ENCODE measurements around the gene EYS. TPM values are rescaled to one million over a fixed set of nuclear protein-coding genes. Genes with fewer than 3 reads are reported as not detected.

The EYS gene
- total and polyA plus RNA-seq, 2 experiments from 2014 or later, result 0.04 TPM; not detected in 1

- no peak for TF ChIP-seq EZH2phosphoT487 (IDR thresholded peaks at IDR 0.05; ENCODE audit: insufficient read depth, low read depth)
- TF ChIP-seq EZH2 (IDR thresholded peaks at IDR 0.05; ENCODE audit: insufficient read depth, poor library complexity, severe bottlenecking), result no peak
- in situ Hi-C loops (cut with MboI), result no loop called here
- no peak overlapping the region for H3K4me2 ChIP-seq (ENCODE audit: unreplicated experiment)
- no peak overlapping the region for H3K4me3 ChIP-seq
- no peaks in the 10 kb centered on the region for H3K79me2 ChIP-seq (ENCODE audit: insufficient read depth)
- no peaks in the 10 kb centered on the region for H3K4me1 ChIP-seq (ENCODE audit: insufficient read depth)
- H3K9ac ChIP-seq, result no peak overlapping the region
- no peaks in the 10 kb centered on the region for H3F3A ChIP-seq (ENCODE audit: insufficient read depth)
- H3K36me3 ChIP-seq (ENCODE audit: low read depth), result no peaks in the 10 kb centered on the region
- DNase-seq, result no peak
- no peaks in the 10 kb centered on the region for H3K27me3 ChIP-seq (replicated peaks; ENCODE audit: insufficient read depth)
- H2AFZ ChIP-seq, result no peak overlapping the region
- H3K27ac ChIP-seq, result no peak overlapping the region
- no peaks in the 10 kb centered on the region for H4K20me1 ChIP-seq (ENCODE audit: insufficient read depth)
- 5 to 12% methylated on average over 2 of the region's 2 CpGs for WGBS, 2 experiments (ENCODE audit: low coverage in 1 of 2, low lambda C conversion rate in 2 of 2, missing lambda C conversion rate in 2 of 2)
- H3K9me2 ChIP-seq (ENCODE audit: insufficient read depth), result no peaks in the 10 kb centered on the region
- H3K9me3 ChIP-seq (ENCODE audit: low read depth), result no peaks in the 10 kb centered on the region
Observed at GRCh38 chr6:65299236-65299635, 407.8 kb downstream of the EYS start.

GRCh38 chr6:65295812-65296211 is 411.2 kb downstream of the EYS start:
- no peaks in the 10 kb centered on the region for H3K9me2 ChIP-seq (ENCODE audit: insufficient read depth)
- no peaks in the 10 kb centered on the region for H3K4me1 ChIP-seq (ENCODE audit: insufficient read depth)
- no peaks in the 10 kb centered on the region for H3K9me3 ChIP-seq (ENCODE audit: low read depth)
- H3K9ac ChIP-seq, result no peak overlapping the region
- H3K79me2 ChIP-seq (ENCODE audit: insufficient read depth), result no peaks in the 10 kb centered on the region
- TF ChIP-seq EZH2 (IDR thresholded peaks at IDR 0.05; ENCODE audit: insufficient read depth, poor library complexity, severe bottlenecking) (no peak), EZH2phosphoT487 (IDR thresholded peaks at IDR 0.05; ENCODE audit: insufficient read depth, low read depth) (no peak)
- H3K4me3 ChIP-seq, result no peak overlapping the region
- no peak for DNase-seq
- H2AFZ ChIP-seq, result no peak overlapping the region
- no peaks in the 10 kb centered on the region for H3K27me3 ChIP-seq (replicated peaks; ENCODE audit: insufficient read depth)
- H3K27ac ChIP-seq, result no peak overlapping the region
- WGBS, 2 experiments (ENCODE audit: low coverage in 1 of 2, low lambda C conversion rate in 2 of 2, missing lambda C conversion rate in 2 of 2), result 51 to 61% methylated on average over 4 of the region's 4 CpGs
- H3F3A ChIP-seq (ENCODE audit: insufficient read depth), result no peaks in the 10 kb centered on the region
- H3K4me2 ChIP-seq (ENCODE audit: unreplicated experiment), result no peak overlapping the region
- no peaks in the 10 kb centered on the region for H3K36me3 ChIP-seq (ENCODE audit: low read depth)
- in situ Hi-C loops (cut with MboI), result no loop called here
- no peaks in the 10 kb centered on the region for H4K20me1 ChIP-seq (ENCODE audit: insufficient read depth)

- no peak overlapping the region for H2AFZ ChIP-seq
- no peak overlapping the region for H3K9ac ChIP-seq
- H4K20me1 ChIP-seq (ENCODE audit: insufficient read depth), result no peaks in the 10 kb centered on the region
- in situ Hi-C loops (cut with MboI), result no loop called here
- H3K79me2 ChIP-seq (ENCODE audit: insufficient read depth), result no peaks in the 10 kb centered on the region
- no peaks in the 10 kb centered on the region for H3K36me3 ChIP-seq (ENCODE audit: low read depth)
- H3K4me2 ChIP-seq (ENCODE audit: unreplicated experiment), result no peak overlapping the region
- H3K27ac ChIP-seq, result no peak overlapping the region
- DNase-seq, result no peak
- no peaks in the 10 kb centered on the region for H3K4me1 ChIP-seq (ENCODE audit: insufficient read depth)
- TF ChIP-seq EZH2 (IDR thresholded peaks at IDR 0.05; ENCODE audit: insufficient read depth, poor library complexity, severe bottlenecking) (no peak), EZH2phosphoT487 (IDR thresholded peaks at IDR 0.05; ENCODE audit: insufficient read depth, low read depth) (no peak)
- H3K27me3 ChIP-seq (replicated peaks; ENCODE audit: insufficient read depth), result no peaks in the 10 kb centered on the region
- H3K9me3 ChIP-seq (ENCODE audit: low read depth), result no peaks in the 10 kb centered on the region
- 26% methylated on average over 2 of the region's 2 CpGs for WGBS, 2 experiments (ENCODE audit: low coverage in 1 of 2, low lambda C conversion rate in 2 of 2, missing lambda C conversion rate in 2 of 2)
- no peak overlapping the region for H3K4me3 ChIP-seq
- H3K9me2 ChIP-seq (ENCODE audit: insufficient read depth), result no peaks in the 10 kb centered on the region
- no peaks in the 10 kb centered on the region for H3F3A ChIP-seq (ENCODE audit: insufficient read depth)
Observed at GRCh38 chr6:65289491-65289890, 417.5 kb downstream of the EYS start.

- Histone ChIP-seq H3K9me2 (ENCODE audit: insufficient read depth) (no peaks in the 10 kb centered on the region), H3F3A (ENCODE audit: insufficient read depth) (no peaks in the 10 kb centered on the region), H3K36me3 (ENCODE audit: low read depth) (no peaks in the 10 kb centered on the region), H3K9ac (no peak overlapping the region), H3K79me2 (ENCODE audit: insufficient read depth) (no peaks in the 10 kb centered on the region), H4K20me1 (ENCODE audit: insufficient read depth) (no peaks in the 10 kb centered on the region), H3K4me1 (ENCODE audit: insufficient read depth) (no peaks in the 10 kb centered on the region), H3K27ac (no peak overlapping the region), H3K4me2 (ENCODE audit: unreplicated experiment) (no peak overlapping the region), H2AFZ (no peak overlapping the region), H3K4me3 (no peak overlapping the region), H3K27me3 (replicated peaks; ENCODE audit: insufficient read depth) (no peaks in the 10 kb centered on the region), H3K9me3 (ENCODE audit: low read depth) (no peaks in the 10 kb centered on the region)
- in situ Hi-C loops (cut with MboI), result no loop called here
- no peak for DNase-seq
- TF ChIP-seq EZH2 (IDR thresholded peaks at IDR 0.05; ENCODE audit: insufficient read depth, poor library complexity, severe bottlenecking) (no peak), EZH2phosphoT487 (IDR thresholded peaks at IDR 0.05; ENCODE audit: insufficient read depth, low read depth) (no peak)
Observed at GRCh38 chr6:65285275-65285674, 421.8 kb downstream of the EYS start.

GRCh38 chr6:65280060-65280459 is 427.0 kb downstream of the EYS start:
- in situ Hi-C loops (cut with MboI), result no loop called here
- H3K79me2 ChIP-seq (ENCODE audit: insufficient read depth), result no peaks in the 10 kb centered on the region
- H3F3A ChIP-seq (ENCODE audit: insufficient read depth), result no peaks in the 10 kb centered on the region
- TF ChIP-seq EZH2phosphoT487 (IDR thresholded peaks at IDR 0.05; ENCODE audit: insufficient read depth, low read depth) (no peak), EZH2 (IDR thresholded peaks at IDR 0.05; ENCODE audit: insufficient read depth, poor library complexity, severe bottlenecking) (no peak)
- H3K36me3 ChIP-seq (ENCODE audit: low read depth), result no peaks in the 10 kb centered on the region
- 48 to 65% methylated on average over 3 of the region's 3 CpGs for WGBS, 2 experiments (ENCODE audit: low coverage in 1 of 2, low lambda C conversion rate in 2 of 2, missing lambda C conversion rate in 2 of 2)
- no peaks in the 10 kb centered on the region for H3K4me1 ChIP-seq (ENCODE audit: insufficient read depth)
- H3K9me2 ChIP-seq (ENCODE audit: insufficient read depth), result no peaks in the 10 kb centered on the region
- no peak overlapping the region for H3K9ac ChIP-seq
- H2AFZ ChIP-seq, result no peak overlapping the region
- H3K27ac ChIP-seq, result no peak overlapping the region
- DNase-seq, result no peak
- no peaks in the 10 kb centered on the region for H3K9me3 ChIP-seq (ENCODE audit: low read depth)
- H3K4me2 ChIP-seq (ENCODE audit: unreplicated experiment), result no peak overlapping the region
- H3K27me3 ChIP-seq (replicated peaks; ENCODE audit: insufficient read depth), result no peaks in the 10 kb centered on the region
- H4K20me1 ChIP-seq (ENCODE audit: insufficient read depth), result no peaks in the 10 kb centered on the region
- no peak overlapping the region for H3K4me3 ChIP-seq

All from GM23248 (cell line).